HepG2 (cell line): ENCODE measurements around the gene NDUFS1. TPM values are rescaled to one million over a fixed set of nuclear protein-coding genes. Genes with fewer than 3 reads are reported as not detected.

ENCODE experiments used
- ARHGAP35 ChIP-seq: sonication (generic); formaldehyde crosslinking; IDR thresholded peaks from 2 replicates; pipeline ENCODE4 v1.9.0; 2022; ENCODE audit warnings: mild to moderate bottlenecking, inconsistent platforms, moderate library complexity, missing genetic modification reagents, borderline replicate concordance
- BHLHE40 ChIP-seq: IDR thresholded peaks from 2 replicates; pipeline ENCODE4 v1.6.1; 2011; ENCODE audit warnings: low read length, improper control_type of control experiment
- CBFB ChIP-seq: sonication (generic); formaldehyde crosslinking; IDR thresholded peaks from 2 replicates; pipeline ENCODE4 v1.4.0; 2020; ENCODE audit warnings: missing genetic modification reagents
- CREB1 ChIP-seq, 2 experiments: fragments of 450-650 bp in 1 of 2; IDR thresholded peaks; 2 replicates each; pipeline ENCODE4 v1.6.1; 2016 to 2017; ENCODE audit warnings: control low read depth in 1 of 2, mild to moderate bottlenecking in 1 of 2, missing compliant biosample characterization in 1 of 2, missing genetic modification characterization in 1 of 2
- CREM ChIP-seq, 2 experiments: sonication (generic) in 1 of 2; formaldehyde crosslinking in 1 of 2; IDR thresholded peaks; 2 replicates each; pipeline versions ENCODE4 v1.4.0 to v1.6.1; 2016 to 2020; ENCODE audit warnings: antibody characterized with exemption in 1 of 2, mild to moderate bottlenecking in 1 of 2, missing genetic modification reagents in 1 of 2
- GFI1 ChIP-seq: sonication (generic); formaldehyde crosslinking; IDR thresholded peaks from 2 replicates; pipeline ENCODE4 v1.5.0; 2020; ENCODE audit warnings: missing genetic modification reagents, mild to moderate bottlenecking, borderline replicate concordance
- HMG20A ChIP-seq: IDR thresholded peaks from 2 replicates; pipeline ENCODE4 v1.6.1; 2016; ENCODE audit warnings: borderline replicate concordance
- JUND ChIP-seq: sonication (generic); formaldehyde crosslinking; IDR thresholded peaks from 2 replicates; pipeline ENCODE4 v1.8.0; 2022; ENCODE audit warnings: mild to moderate bottlenecking, missing genetic modification reagents
- KDM3A ChIP-seq: IDR thresholded peaks from 2 replicates; pipeline ENCODE4 v1.6.1; 2018; ENCODE audit warnings: low read depth, missing compliant biosample characterization
- MIXL1 ChIP-seq: IDR thresholded peaks from 2 replicates; pipeline ENCODE4 v1.6.1; 2016
- PAF1 ChIP-seq: IDR thresholded peaks from 2 replicates; pipeline ENCODE4 v1.6.1; 2016; ENCODE audit warnings: missing genetic modification reagents, missing compliant biosample characterization
- PAXIP1 ChIP-seq: sonication (generic); formaldehyde crosslinking; conservative IDR thresholded peaks from 2 replicates; pipeline ENCODE4 v1.4.0; 2020; ENCODE audit warnings: mild to moderate bottlenecking, missing genetic modification reagents, moderate library complexity
- RARA ChIP-seq: IDR thresholded peaks from 2 replicates; pipeline ENCODE4 v1.6.1; 2016; ENCODE audit warnings: missing genetic modification reagents, missing compliant biosample characterization
- SKIL ChIP-seq: sonication (generic); formaldehyde crosslinking; IDR thresholded peaks from 2 replicates; pipeline ENCODE4 v1.8.0; 2022; ENCODE audit warnings: missing genetic modification reagents, mild to moderate bottlenecking, moderate library complexity, borderline replicate concordance
- TEAD3 ChIP-seq: optimal IDR thresholded peaks from 2 replicates; pipeline ENCODE3; 2016; ENCODE audit warnings: borderline replicate concordance
- U2AF1 ChIP-seq: fragments of 200-400 bp; formaldehyde crosslinking; optimal IDR thresholded peaks from 2 replicates; pipeline ENCODE3; 2017; ENCODE audit warnings: mild to moderate bottlenecking, low read depth, low read length
- ZBTB20 ChIP-seq: sonication (generic); formaldehyde crosslinking; IDR thresholded peaks from 2 replicates; pipeline ENCODE4 v1.8.1; 2023; ENCODE audit warnings: missing genetic modification reagents, low read depth, mild to moderate bottlenecking, borderline replicate concordance
- ZBTB7B ChIP-seq: sonication (generic); formaldehyde crosslinking; IDR thresholded peaks from 2 replicates; pipeline ENCODE4 v1.4.0; 2020; ENCODE audit warnings: missing genetic modification reagents
- ZMYM3 ChIP-seq: sonication (generic); formaldehyde crosslinking; IDR thresholded peaks from 2 replicates; pipeline ENCODE4 v1.5.1; 2020; ENCODE audit warnings: mild to moderate bottlenecking, missing genetic modification reagents
- ZNF143 ChIP-seq: sonication (generic); formaldehyde crosslinking; IDR thresholded peaks from 2 replicates; pipeline ENCODE4 v1.4.0; 2020; ENCODE audit warnings: missing genetic modification reagents
- ZNF33A ChIP-seq: sonication (generic); formaldehyde crosslinking; IDR thresholded peaks from 2 replicates; pipeline ENCODE4 v1.5.1; 2020; ENCODE audit warnings: missing genetic modification reagents, mild to moderate bottlenecking, moderate library complexity, borderline replicate concordance
- ZNF44 ChIP-seq: sonication (generic); formaldehyde crosslinking; IDR thresholded peaks from 2 replicates; pipeline ENCODE4 v1.5.1; 2020; ENCODE audit warnings: mild to moderate bottlenecking, missing genetic modification reagents
- ZNF703 ChIP-seq: sonication (generic); formaldehyde crosslinking; IDR thresholded peaks from 2 replicates; pipeline ENCODE4 v1.5.1; 2020; ENCODE audit warnings: missing genetic modification reagents, mild to moderate bottlenecking, moderate library complexity, borderline replicate concordance
- ZNF761 ChIP-seq: sonication (generic); formaldehyde crosslinking; conservative IDR thresholded peaks from 2 replicates; pipeline ENCODE4 v1.4.0; 2020; ENCODE audit warnings: mild to moderate bottlenecking, missing genetic modification reagents
- ZNF839 ChIP-seq: sonication (generic); formaldehyde crosslinking; IDR thresholded peaks from 2 replicates; pipeline ENCODE4 v1.4.0; 2020; ENCODE audit warnings: missing genetic modification reagents, mild to moderate bottlenecking, borderline replicate concordance
- ZSCAN22 ChIP-seq: sonication (generic); formaldehyde crosslinking; IDR thresholded peaks from 2 replicates; pipeline ENCODE4 v1.4.0; 2020; ENCODE audit warnings: mild to moderate bottlenecking, missing genetic modification reagents
- polyA plus RNA-seq, 8 experiments: library from polyadenylated mRNA; depleted of rRNA in 3 of 8; stranded (reverse) in 7 of 8; unstranded in 1 of 8; fragments of >200 nt; fragmentation: Illumina TruSeq in 4 of 8; extraction: Trizol in 4 of 8; gene quantifications; 2 replicates each; pipeline versions ENCODE4 v1.2.1 to v1.2.3, GENCODE V29; 2011 to 2016; ENCODE audit warnings: low read depth in 4 of 8, missing spikeins in 1 of 8, mixed read lengths in 1 of 8; ENCODE audit not compliant: insufficient read depth in 1 of 8
- total RNA-seq, 5 experiments: library from RNA; depleted of rRNA; stranded (reverse); fragments of >200 nt; fragmentation: Illumina TruSeq; extraction: Trizol; gene quantifications; 2 replicates each; pipeline ENCODE4 v1.2.3, GENCODE V29; 2016; ENCODE audit warnings: low read depth in 1 of 5
- TF ChIP-seq, protein P1 (sequence below): IDR thresholded peaks from 2 replicates; pipeline ENCODE4 v1.6.1; 2012; ENCODE audit warnings: inconsistent platforms

NDUFS1 gene
- total and polyA plus RNA-seq, 2 of the 13 experiments (the other 11 are each of a cell fraction or from before 2014, with no cell fraction given) = 139 to 242 TPM

- TF ChIP-seq PAXIP1 (CRISPR knock-in tag) (peak; percentile 86), ZNF703 (no peak), CBFB (CRISPR knock-in tag) (peak; percentile 36; the same call in 1 of the 2 replicates), HMG20A (peak; percentile 33; the same call in 1 of the 2 replicates), CREB1 (IDR thresholded peaks at IDR 0.05) (no peak), CREB1 (CRISPR knock-in tag; IDR thresholded peaks at IDR 0.05) (0 out of 2 replicates have a peak, but pooled peaks have one; percentile 39), JUND (CRISPR knock-in tag) (no peak), ZNF761 (CRISPR knock-in tag) (no peak), GFI1 (CRISPR knock-in tag) (no peak), ZNF839 (CRISPR knock-in tag) (no peak), ZSCAN22 (CRISPR knock-in tag) (no peak), ZBTB20 (CRISPR knock-in tag) (0 out of 2 replicates have a peak, but pooled peaks have one; percentile 50), ZBTB7B (peak; percentile 59; the same call in 1 of the 2 replicates), TEAD3 (CRISPR knock-in tag) (no peak), KDM3A (no peak), ZMYM3 (0 out of 2 replicates have a peak, but pooled peaks have one; percentile 36), RARA (peak; percentile 95), ARHGAP35 (no peak), SKIL (peak; percentile 47; the same call in 1 of the 2 replicates), BHLHE40 (no peak), ZNF33A (no peak), CREM (IDR thresholded peaks at IDR 0.05) (peak; percentile 20; the same call in 1 of the 2 replicates), CREM (CRISPR knock-in tag; IDR thresholded peaks at IDR 0.05) (no peak), ZNF44 (CRISPR knock-in tag) (peak; percentile 41; the same call in 1 of the 2 replicates), U2AF1 (no peak), PAF1 (CRISPR knock-in tag) (no peak), ZNF143 (CRISPR knock-in tag) (no peak), MIXL1 (CRISPR knock-in tag) (0 out of 2 replicates have a peak, but pooled peaks have one; percentile 11)
- TF ChIP-seq, protein P1, sequence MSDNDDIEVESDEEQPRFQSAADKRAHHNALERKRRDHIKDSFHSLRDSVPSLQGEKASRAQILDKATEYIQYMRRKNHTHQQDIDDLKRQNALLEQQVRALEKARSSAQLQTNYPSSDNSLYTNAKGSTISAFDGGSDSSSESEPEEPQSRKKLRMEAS = peak; percentile 72
These were observed 1.5 kb upstream of the NDUFS1 start (continued) for GRCh38 chr2:206160807-206161179.
